Measurements from ENCODE around the gene RDX. TPM values are rescaled to one million over a fixed set of nuclear protein-coding genes. Genes with fewer than 3 reads are reported as not detected.

RDX gene
- total and polyA plus RNA-seq, 2 donors (not counting 1 experiment from before 2014, with no cell fraction given): 4.4 to 34.8 TPM

DNA sequence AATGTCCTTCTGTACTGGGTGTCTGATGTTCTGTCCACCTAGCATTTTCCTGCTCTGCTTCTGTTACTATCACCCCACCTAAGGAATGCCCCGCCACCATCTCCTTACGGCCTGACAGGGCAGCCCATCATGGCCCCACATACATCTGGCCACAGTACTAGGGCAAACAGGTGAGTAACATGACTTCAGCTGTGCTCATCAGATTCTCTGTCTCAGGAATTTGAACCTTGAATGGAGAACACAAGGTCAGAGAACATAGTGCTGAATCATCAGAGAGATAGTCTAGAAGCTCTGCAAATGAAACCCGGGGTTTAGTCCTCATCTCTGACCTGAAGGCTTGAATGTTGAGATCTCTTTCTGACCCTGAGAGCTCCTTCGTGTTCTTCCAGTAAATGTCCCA is 170.8 kb downstream of the RDX start:
- POLR2A ChIA-PET: no interaction called here
- H3K27me3 Mint-ChIP-seq: peaks cover 4% of the 10 kb centered on the region
- Histone ChIP-seq H3K27me3 (replicated peaks in 1 of 4; ENCODE audit: control extremely low read depth in 1 of 4, control insufficient read depth in 3 of 4, insufficient read depth in 4 of 4, low read length in 3 of 4) (no peaks in the 10 kb centered on the region), H3K36me3 (replicated peaks in 1 of 2; ENCODE audit: control extremely low read depth in 1 of 2, control insufficient read depth in 1 of 2, extremely low read depth in 1 of 2, insufficient read depth in 2 of 2, low read length in 1 of 2) (no peaks in the 10 kb centered on the region), H3K9me3 (ENCODE audit: control extremely low read depth in 1 of 3, control insufficient read depth in 2 of 3, insufficient read depth in 1 of 3, low read length in 2 of 3) (no peaks in the 10 kb centered on the region), H3K4me3 (ENCODE audit: control extremely low read depth in 1 of 5, extremely low read depth in 1 of 5, insufficient read depth in 1 of 5, low read depth in 2 of 5, low read length in 4 of 5) (no peak overlapping the region), H3K4me1 (ENCODE audit: control insufficient read depth in 2 of 2, insufficient read depth in 2 of 2, low read length in 2 of 2) (no peaks in the 10 kb centered on the region), H3K9ac (ENCODE audit: low read length) (no peak overlapping the region), H3K27ac (ENCODE audit: low read length in 2 of 2) (no peak overlapping the region), H3K79me2 (ENCODE audit: control insufficient read depth, insufficient read depth, low read length) (no peaks in the 10 kb centered on the region), H2AFZ (ENCODE audit: insufficient read depth, low read depth, low read length, poor library complexity, severe bottlenecking) (no peak overlapping the region), H3K4me2 (replicated peaks; ENCODE audit: low read depth, low read length, poor library complexity, severe bottlenecking) (no peak overlapping the region), H4K20me1 (ENCODE audit: control insufficient read depth, insufficient read depth, low read length, poor library complexity, severe bottlenecking) (no peaks in the 10 kb centered on the region)
- H3K4me1 Mint-ChIP-seq: no peaks in the 10 kb centered on the region
- H3K9me3 Mint-ChIP-seq (ENCODE audit: insufficient read depth): no peaks in the 10 kb centered on the region
- ATAC-seq (ENCODE audit: low read depth) (no peak), DNase-seq (no peak)
- no peak overlapping the region for H3K4me3 Mint-ChIP-seq
- TF ChIP-seq EZH2 (IDR thresholded peaks at IDR 0.05; ENCODE audit: borderline replicate concordance, insufficient read depth, low read depth, low read length, poor library complexity, severe bottlenecking): no peak
- TF ChIP-seq, protein P1, sequence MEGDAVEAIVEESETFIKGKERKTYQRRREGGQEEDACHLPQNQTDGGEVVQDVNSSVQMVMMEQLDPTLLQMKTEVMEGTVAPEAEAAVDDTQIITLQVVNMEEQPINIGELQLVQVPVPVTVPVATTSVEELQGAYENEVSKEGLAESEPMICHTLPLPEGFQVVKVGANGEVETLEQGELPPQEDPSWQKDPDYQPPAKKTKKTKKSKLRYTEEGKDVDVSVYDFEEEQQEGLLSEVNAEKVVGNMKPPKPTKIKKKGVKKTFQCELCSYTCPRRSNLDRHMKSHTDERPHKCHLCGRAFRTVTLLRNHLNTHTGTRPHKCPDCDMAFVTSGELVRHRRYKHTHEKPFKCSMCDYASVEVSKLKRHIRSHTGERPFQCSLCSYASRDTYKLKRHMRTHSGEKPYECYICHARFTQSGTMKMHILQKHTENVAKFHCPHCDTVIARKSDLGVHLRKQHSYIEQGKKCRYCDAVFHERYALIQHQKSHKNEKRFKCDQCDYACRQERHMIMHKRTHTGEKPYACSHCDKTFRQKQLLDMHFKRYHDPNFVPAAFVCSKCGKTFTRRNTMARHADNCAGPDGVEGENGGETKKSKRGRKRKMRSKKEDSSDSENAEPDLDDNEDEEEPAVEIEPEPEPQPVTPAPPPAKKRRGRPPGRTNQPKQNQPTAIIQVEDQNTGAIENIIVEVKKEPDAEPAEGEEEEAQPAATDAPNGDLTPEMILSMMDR (IDR thresholded peaks at IDR 0.05): no peak
- WGBS (ENCODE audit: insufficient coverage): 96% methylated on average over 3 of the region's 4 CpGs
- intact Hi-C loops (cut with micrococcal nuclease): no loop called here
- no peak overlapping the region for H3K27ac Mint-ChIP-seq
- CTCF ChIA-PET: no interaction called here

Other genes with a start within 250 kb of the RDX start
- gene ZC3H12C, start 203.2 kb downstream of the RDX start, total RNA-seq: 0.10 and 0.15 TPM in 2 replicates
- 0.01 and 0.06 TPM in 2 replicates for gene ZC3H12C, start 203.2 kb downstream of the RDX start, polyA plus RNA-seq
- gene FDX1, start 133.3 kb upstream of the RDX start, total RNA-seq: 10.0 and 11.2 TPM in 2 replicates
- 3.5 and 4.4 TPM in 2 replicates for gene FDX1, start 133.3 kb upstream of the RDX start, polyA plus RNA-seq